GM08714 (cell line): ENCODE results near the gene ALDH18A1.
"Not testable (repeated sequence)": the region's sequence is repeated elsewhere in the genome, so short reads cannot be mapped to it uniquely, and the experiment has no call there.

Experiments used
- H3K4me3 ChIP-seq: fragments of 200-500 bp; sonication (Bioruptor generic); 2 replicates; pipeline ENCODE4 v1.5.1; 2014; ENCODE audit warnings: mild to moderate bottlenecking, low read length, inconsistent platforms
- ZNF274 ChIP-seq: IDR thresholded peaks from 2 replicates; pipeline ENCODE4 v1.6.1; 2012; ENCODE audit warnings: mild to moderate bottlenecking, low read depth, low read length

Gene ALDH18A1

GRCh38 chr10:95656291-95657164 lies at the start of gene ALDH18A1:
ALDH18A1 (minus strand) TSS chr10:95656711; CDS start chr10:95653377, 3,334 bp downstream.
- peak within 1 kb of the TSS; percentile 98 for H3K4me3 ChIP-seq
- no peak for TF ChIP-seq ZNF274

- no peak for TF ChIP-seq ZNF274
- H3K4me3 ChIP-seq, result no peak overlapping the region
These were observed 41.9 kb upstream of the ALDH18A1 start for GRCh38 chr10:95698415-95698814.

- TF ChIP-seq ZNF274, result no peak
- no peak overlapping the region for H3K4me3 ChIP-seq
These were observed 40.9 kb upstream of the ALDH18A1 start for GRCh38 chr10:95697429-95697828.

GRCh38 chr10:95694665-95695064 lies 38.2 kb upstream of the ALDH18A1 start:
- H3K4me3 ChIP-seq, result no peak overlapping the region
- no peak for TF ChIP-seq ZNF274

GRCh38 chr10:95693668-95694534 lies 37.4 kb upstream of the ALDH18A1 start, which contains the start of gene TCTN3:
TCTN3 (minus strand) TSS chr10:95693927; CDS start chr10:95693899, 28 bp downstream.
- peak within 1 kb of the TSS; percentile 78 for H3K4me3 ChIP-seq
- no peak for TF ChIP-seq ZNF274

- H3K4me3 ChIP-seq, result peak overlapping the region; percentile 78
- no peak for TF ChIP-seq ZNF274
These were observed 36.7 kb upstream of the ALDH18A1 start for GRCh38 chr10:95693071-95693667.

GRCh38 chr10:95691281-95691680 lies 34.8 kb upstream of the ALDH18A1 start:
- no peak for TF ChIP-seq ZNF274
- H3K4me3 ChIP-seq, result no peak overlapping the region

- no peak for TF ChIP-seq ZNF274
- H3K4me3 ChIP-seq, result no peak overlapping the region
These were observed 32.1 kb upstream of the ALDH18A1 start for GRCh38 chr10:95688648-95689047.

GRCh38 chr10:95683966-95684365 lies 27.5 kb upstream of the ALDH18A1 start:
- H3K4me3 ChIP-seq, result no peak overlapping the region

GRCh38 chr10:95675403-95676116 lies 19.0 kb upstream of the ALDH18A1 start:
- no peak overlapping the region for H3K4me3 ChIP-seq

More at GRCh38 chr10:95683966-95684365, 27.5 kb upstream of the ALDH18A1 start:
- no peak for TF ChIP-seq ZNF274

GRCh38 chr10:95674643-95675042 lies 18.1 kb upstream of the ALDH18A1 start:
- TF ChIP-seq ZNF274, result no peak

More at GRCh38 chr10:95675403-95676116, 19.0 kb upstream of the ALDH18A1 start:
- TF ChIP-seq ZNF274, result no peak

GRCh38 chr10:95672641-95673040 lies 16.1 kb upstream of the ALDH18A1 start:
- not testable (repeated sequence) for H3K4me3 ChIP-seq

More at GRCh38 chr10:95674643-95675042, 18.1 kb upstream of the ALDH18A1 start:
- no peak overlapping the region for H3K4me3 ChIP-seq

GRCh38 chr10:95664543-95664942 lies 8.0 kb upstream of the ALDH18A1 start:
- no peak for TF ChIP-seq ZNF274
- no peak overlapping the region for H3K4me3 ChIP-seq
